ENCODE results near the gene NUP133.

Gene NUP133

GRCh38 chr1:229452956-229453801, 55.0 kb downstream of the NUP133 start:
- no peak overlapping the region for H3K4me3 ChIP-seq (replicated peaks; ENCODE audit: low read depth, low read length)
- no peak for DNase-seq (ENCODE audit: extremely low read depth, low read depth)
- TF ChIP-seq CTCF (IDR thresholded peaks at IDR 0.05; ENCODE audit: low read depth, low read length, missing control alignments) = peak; percentile 33

DNA sequence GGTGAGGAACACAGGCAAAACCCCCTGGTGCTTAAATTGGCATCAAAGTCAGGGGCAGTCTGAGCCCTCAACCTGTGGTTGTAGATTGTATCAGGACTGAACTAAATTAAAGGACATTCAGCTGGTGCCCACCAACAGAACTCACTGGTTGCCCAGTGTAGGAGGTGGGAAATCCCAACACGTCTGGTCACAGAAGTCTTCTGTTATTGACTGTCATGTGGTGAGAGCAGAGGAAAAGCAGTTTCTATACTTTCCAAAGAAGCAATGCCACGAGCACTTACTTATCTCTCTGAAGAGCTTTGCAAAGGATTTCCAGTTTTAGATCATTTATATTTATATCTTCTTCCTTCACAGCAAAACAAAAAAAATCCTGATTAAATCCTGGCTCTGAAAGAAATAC, 59.3 kb downstream of the NUP133 start:
- H3K4me3 ChIP-seq (replicated peaks; ENCODE audit: low read depth, low read length) = no peak overlapping the region
- DNase-seq (ENCODE audit: extremely low read depth, low read depth) = no peak
- no peak for TF ChIP-seq CTCF (IDR thresholded peaks at IDR 0.05; ENCODE audit: low read depth, low read length, missing control alignments)

DNA sequence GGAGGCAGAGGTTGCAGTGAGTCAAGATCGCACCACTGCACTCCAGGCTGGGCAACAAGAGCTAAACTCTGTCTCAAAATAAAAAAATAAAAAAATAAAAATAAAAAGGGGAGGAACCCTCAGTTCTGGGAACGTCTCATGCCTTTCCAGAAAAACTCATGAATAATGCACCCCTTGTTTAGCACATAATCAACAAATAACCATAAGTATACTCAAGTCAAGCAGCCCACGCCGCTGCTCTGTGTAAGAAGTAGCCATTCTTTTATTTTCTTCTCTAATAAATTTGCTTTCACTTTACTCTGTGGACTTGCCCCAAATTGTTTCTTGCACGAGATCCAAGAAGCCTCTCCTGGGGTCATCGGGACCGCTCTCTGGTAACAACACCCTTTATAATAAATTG, 59.8 kb downstream of the NUP133 start:
- no peak for DNase-seq (ENCODE audit: extremely low read depth, low read depth)
- no peak for TF ChIP-seq CTCF (IDR thresholded peaks at IDR 0.05; ENCODE audit: low read depth, low read length, missing control alignments)
- H3K4me3 ChIP-seq (replicated peaks; ENCODE audit: low read depth, low read length) = no peak overlapping the region

DNA sequence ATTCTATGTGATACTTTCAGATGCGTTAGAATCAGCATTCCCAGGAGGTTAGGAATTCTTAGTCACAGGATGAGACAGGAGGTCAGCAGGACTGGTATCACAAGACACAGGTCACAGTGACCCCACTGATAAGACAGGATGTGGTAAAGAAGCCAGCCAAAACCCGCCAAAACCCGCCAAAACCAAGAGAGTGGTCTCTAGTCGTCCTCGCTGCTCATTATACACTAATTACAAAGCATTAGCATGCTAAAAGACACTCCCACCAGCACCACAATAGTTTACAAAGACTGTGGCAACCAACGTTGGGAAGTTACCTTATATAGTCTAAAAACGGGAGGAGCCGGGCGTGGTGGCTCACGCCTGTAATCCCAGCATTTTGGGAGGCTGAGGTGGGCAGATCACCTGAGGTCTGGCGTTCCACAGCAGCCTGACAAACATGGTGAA, 60.3 kb downstream of the NUP133 start:
- no peak overlapping the region for H3K4me3 ChIP-seq (replicated peaks; ENCODE audit: low read depth, low read length)
- no peak for TF ChIP-seq CTCF (IDR thresholded peaks at IDR 0.05; ENCODE audit: low read depth, low read length, missing control alignments)
- DNase-seq (ENCODE audit: extremely low read depth, low read depth) = no peak

DNA sequence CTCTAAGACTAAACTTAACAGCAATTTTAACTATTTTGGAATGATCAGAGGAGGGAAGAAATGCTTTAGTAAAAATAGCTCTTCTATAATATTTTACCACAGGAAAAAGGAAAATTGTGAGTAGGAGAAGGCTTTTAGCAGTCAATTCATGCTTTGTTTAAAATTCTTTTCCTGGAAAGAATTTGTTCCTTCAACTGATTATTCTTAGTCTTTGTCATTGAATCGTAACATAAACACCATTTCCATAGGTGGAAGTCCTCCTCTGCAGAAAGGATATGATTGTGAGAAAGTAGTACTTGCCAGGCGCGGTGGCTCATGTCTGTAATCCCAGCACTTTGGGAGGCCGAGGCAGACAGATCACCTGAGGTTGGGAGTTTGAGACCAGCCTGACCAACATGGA, 62.3 kb downstream of the NUP133 start:
- H3K4me3 ChIP-seq (replicated peaks; ENCODE audit: low read depth, low read length) = no peak overlapping the region
- no peak for TF ChIP-seq CTCF (IDR thresholded peaks at IDR 0.05; ENCODE audit: low read depth, low read length, missing control alignments)
- DNase-seq (ENCODE audit: extremely low read depth, low read depth) = no peak

- no peak overlapping the region for H3K4me3 ChIP-seq (replicated peaks; ENCODE audit: low read depth, low read length)
- TF ChIP-seq CTCF (IDR thresholded peaks at IDR 0.05; ENCODE audit: low read depth, low read length, missing control alignments) = no peak
- no peak for DNase-seq (ENCODE audit: extremely low read depth, low read depth)
Observed at GRCh38 chr1:229440851-229441537, 67.1 kb downstream of the NUP133 start.
